IMR-90 (cell line): ENCODE measurements around the gene P2RX3. TPM values are rescaled to one million over a fixed set of nuclear protein-coding genes. Genes with fewer than 3 reads are reported as not detected.

Experiments
- ATAC-seq: fragments of 200-7000 bp; cut with Tn5 transposase; 2 replicates; pipeline ENCODE4 v1.9.1; 2020; ENCODE audit warnings: low read depth, mild to moderate bottlenecking, moderate library complexity
- BruUV-seq: library from RNA; stranded (reverse); fragments of 400-500 nt; replicated peaks from 2 replicates; lab custom pipeline; 2021; lab: Mats Ljungman, UMichigan
- CTCF ChIA-PET: fragments of 300-600 bp; formaldehyde crosslinking; extraction: SDS; loops from one replicate; lab custom pipeline; 2021; ENCODE audit warnings: antibody characterized with exemption; lab: Yijun Ruan, JAX
- POLR2A ChIA-PET: fragments of 300-600 bp; sonication (Branson Sonifier 250); formaldehyde crosslinking; loops from one replicate; lab custom pipeline; 2022; ENCODE audit warnings: antibody characterized with exemption; ENCODE audit not compliant: unreplicated experiment; lab: Charles Lee
- DNase-seq: peaks from one replicate; pipeline ENCODE4 v3.0.0; 2013
- H2AFZ ChIP-seq: replicated peaks from 2 replicates; pipeline ENCODE3; 2013; ENCODE audit warnings: low read length, mild to moderate bottlenecking; ENCODE audit not compliant: poor library complexity
- H2AK5ac ChIP-seq: 2 replicates; pipeline ENCODE4 v1.6.1; 2013; ENCODE audit warnings: low read depth, low read length, inconsistent platforms
- H2AK9ac ChIP-seq: replicated peaks from 2 replicates; pipeline ENCODE3; 2013; ENCODE audit warnings: mild to moderate bottlenecking, low read depth, low read length, moderate library complexity; ENCODE audit not compliant: poor library complexity
- H2BK120ac ChIP-seq: 2 replicates; pipeline ENCODE4 v1.6.1; 2013; ENCODE audit warnings: low read depth, low read length, inconsistent platforms
- H2BK15ac ChIP-seq: 3 replicates; pipeline ENCODE4 v1.6.1; 2013; ENCODE audit warnings: low read depth, low read length, inconsistent platforms
- H2BK20ac ChIP-seq: 2 replicates; pipeline ENCODE4 v1.6.1; 2013; ENCODE audit warnings: low read depth, mild to moderate bottlenecking, inconsistent platforms, low read length, moderate library complexity
- H2BK5ac ChIP-seq: 2 replicates; pipeline ENCODE4 v1.6.1; 2013; ENCODE audit warnings: mild to moderate bottlenecking, low read depth, low read length, inconsistent platforms; ENCODE audit not compliant: poor library complexity, severe bottlenecking
- H3K14ac ChIP-seq: replicated peaks from 2 replicates; pipeline ENCODE4 v1.6.1; 2013; ENCODE audit warnings: low read depth, low read length, inconsistent platforms
- H3K18ac ChIP-seq: 2 replicates; pipeline ENCODE4 v1.6.1; 2013; ENCODE audit warnings: low read depth, low read length, control low read depth
- H3K23ac ChIP-seq: 2 replicates; pipeline ENCODE4 v1.6.1; 2013; ENCODE audit warnings: low read depth, low read length, inconsistent platforms
- H3K27ac ChIP-seq: 2 replicates; pipeline ENCODE4 v1.5.1; 2013; ENCODE audit warnings: mild to moderate bottlenecking, control low read depth, low read length; ENCODE audit not compliant: insufficient read depth
- H3K27me3 ChIP-seq: 2 replicates; pipeline ENCODE4 v1.6.1; 2013; ENCODE audit warnings: low read length; ENCODE audit not compliant: control insufficient read depth, insufficient read depth
- H3K36me3 ChIP-seq: 2 replicates; pipeline ENCODE4 v1.6.1; 2013; ENCODE audit warnings: low read length, mixed read lengths; ENCODE audit not compliant: control insufficient read depth, insufficient read depth
- H3K4ac ChIP-seq: 2 replicates; pipeline ENCODE4 v1.6.1; 2013; ENCODE audit warnings: low read depth, low read length, inconsistent platforms
- H3K4me1 ChIP-seq: 2 replicates; pipeline ENCODE4 v1.6.1; 2013; ENCODE audit warnings: low read length, mixed read lengths; ENCODE audit not compliant: control insufficient read depth, insufficient read depth
- H3K4me2 ChIP-seq: 2 replicates; pipeline ENCODE4 v1.6.1; 2013; ENCODE audit warnings: low read depth, mild to moderate bottlenecking, control low read depth, low read length, moderate library complexity
- H3K4me3 ChIP-seq: 2 replicates; pipeline ENCODE4 v1.5.1; 2013; ENCODE audit warnings: low read depth, mild to moderate bottlenecking, control low read depth, low read length, moderate library complexity; ENCODE audit not compliant: insufficient read depth
- H3K56ac ChIP-seq: 2 replicates; pipeline ENCODE4 v1.6.1; 2013; ENCODE audit warnings: low read length, inconsistent platforms; ENCODE audit not compliant: insufficient read depth; ENCODE audit errors: extremely low read depth
- H3K79me1 ChIP-seq, 2 experiments: 2 replicates each; pipeline ENCODE4 v1.6.1; 2013; ENCODE audit warnings: low read length in 2 of 2, inconsistent platforms in 1 of 2, low read depth in 1 of 2
- H3K9ac ChIP-seq: 2 replicates; pipeline ENCODE4 v1.6.1; 2013; ENCODE audit warnings: low read depth, low read length, control low read depth
- H3K9me1 ChIP-seq: 2 replicates; pipeline ENCODE4 v1.6.1; 2013; ENCODE audit warnings: low read length, inconsistent platforms; ENCODE audit not compliant: insufficient read depth
- H3K9me3 ChIP-seq: 2 replicates; pipeline ENCODE4 v1.6.1; 2013; ENCODE audit warnings: low read length; ENCODE audit not compliant: control insufficient read depth, insufficient read depth
- H4K20me1 ChIP-seq: 2 replicates; pipeline ENCODE4 v1.6.1; 2013; ENCODE audit warnings: low read length, inconsistent platforms; ENCODE audit not compliant: insufficient read depth
- H4K5ac ChIP-seq: 2 replicates; pipeline ENCODE4 v1.6.1; 2013; ENCODE audit warnings: mild to moderate bottlenecking, low read depth, low read length, control low read depth
- H4K8ac ChIP-seq, 2 experiments: 2 replicates each; pipeline ENCODE4 v1.6.1; 2013; ENCODE audit warnings: low read depth in 2 of 2, low read length in 2 of 2, control low read depth in 1 of 2, inconsistent platforms in 1 of 2
- H4K91ac ChIP-seq: 2 replicates; pipeline ENCODE4 v1.6.1; 2013; ENCODE audit warnings: low read depth, low read length, inconsistent platforms; ENCODE audit not compliant: insufficient read depth
- BHLHE40 ChIP-seq: fragments of 150-350 bp; IDR thresholded peaks from 2 replicates; pipeline ENCODE4 v1.6.1; 2016; ENCODE audit warnings: mild to moderate bottlenecking, low read depth, low read length
- CEBPB ChIP-seq: IDR thresholded peaks from 2 replicates; pipeline ENCODE4 v1.6.1; 2012; ENCODE audit warnings: low read depth, low read length, improper control_type of control experiment
- CHD1 ChIP-seq: IDR thresholded peaks from 2 replicates; pipeline ENCODE4 v1.6.1; 2012; ENCODE audit warnings: low read depth, low read length, improper control_type of control experiment
- CTCF ChIP-seq: conservative IDR thresholded peaks from 2 replicates; pipeline ENCODE4 v1.5.1; 2012; ENCODE audit warnings: mild to moderate bottlenecking, low read depth, low read length, improper control_type of control experiment
- MAZ ChIP-seq: IDR thresholded peaks from 2 replicates; pipeline ENCODE4 v1.6.1; 2012; ENCODE audit warnings: low read depth, mild to moderate bottlenecking, low read length, improper control_type of control experiment, moderate library complexity, borderline replicate concordance
- MXI1 ChIP-seq: IDR thresholded peaks from 2 replicates; pipeline ENCODE4 v1.6.1; 2012; ENCODE audit warnings: low read depth, mild to moderate bottlenecking, low read length, moderate library complexity, borderline replicate concordance
- RAD21 ChIP-seq: IDR thresholded peaks from 2 replicates; pipeline ENCODE4 v1.6.1; 2012; ENCODE audit warnings: low read length, improper control_type of control experiment
- RCOR1 ChIP-seq: IDR thresholded peaks from 2 replicates; pipeline ENCODE4 v1.6.1; 2012; ENCODE audit warnings: mild to moderate bottlenecking, low read length, improper control_type of control experiment; ENCODE audit not compliant: insufficient replicate concordance
- RFX5 ChIP-seq: IDR thresholded peaks from 2 replicates; pipeline ENCODE4 v1.8.0; 2012; ENCODE audit warnings: low read depth, mild to moderate bottlenecking, low read length, moderate library complexity
- WGBS, 2 experiments: methylation state at CpG; one replicate each; pipeline versions ENCODE4 v1.1.5 to v1.1.7; 2013; ENCODE audit warnings: missing lambda C conversion rate in 2 of 2; ENCODE audit not compliant: insufficient read length in 1 of 2; ENCODE audit errors: extremely low coverage in 2 of 2; 5-methylcytosine and 5-hydroxymethylcytosine counted together
- dilution Hi-C: fragments of 300-500 bp; cut with HindIII; formaldehyde crosslinking; loops from one replicate; pipeline ENCODE4 v1.14.3; 2018; ENCODE audit warnings: low sequenced_read_pairs; ENCODE audit not compliant: unreplicated experiment
- in situ Hi-C: fragments of 300-500 bp; cut with MboI; formaldehyde crosslinking; loops from 3 replicates; pipeline ENCODE4 v1.14.3; 2019; ENCODE audit warnings: low sequenced_read_pairs, inconsistent platforms, mixed read lengths
- intact Hi-C: fragments of 100-400 bp; cut with micrococcal nuclease; formaldehyde crosslinking; loops from 2 replicates; pipeline ENCODE4 v1.10.0; 2022
- polyA plus RNA-seq, 3 experiments: library from polyadenylated mRNA; depleted of rRNA; stranded (reverse); fragments of >200 nt; gene quantifications; 2 replicates each; pipeline ENCODE4 v1.2.3, GENCODE V29; 2012; ENCODE audit warnings: low replicate concordance in 1 of 3
- total RNA-seq: library from RNA; depleted of rRNA; stranded (reverse); fragments of >200 nt; gene quantifications from 2 replicates; pipeline ENCODE4 v1.2.3, GENCODE V29; 2012

Gene P2RX3
- total and polyA plus RNA-seq, 2 of the 4 experiments (the other 2 are of a cell fraction) = not detected

- H2AK5ac ChIP-seq = no peak overlapping the region
- H3K14ac ChIP-seq = no peak overlapping the region
- intact Hi-C loops (no loop called here), in situ Hi-C loops (no loop called here), dilution Hi-C loops (no loop called here)
- no peak overlapping the region for H4K91ac ChIP-seq
- 98% methylated on average over 5 of the region's 9 CpGs; no CpG with 5 or more reads in 1 of the 2 experiments for WGBS, 2 experiments
- H3K27me3 ChIP-seq = peaks cover 7% of the 10 kb centered on the region; the same call in 1 of the 2 replicates
- CTCF ChIA-PET = interaction anchor here (0.9 kb wide), 1 partner anchor 20 kb away, joined by 3 read pairs; no protein-coding TSS in a partner anchor
- no peak overlapping the region for H2BK120ac ChIP-seq
- no peak overlapping the region for H3K27ac ChIP-seq
- TF ChIP-seq CTCF (no peak), MXI1 (no peak), RCOR1 (no peak), CEBPB (no peak), CHD1 (no peak), MAZ (no peak), RAD21 (no peak), RFX5 (no peak), BHLHE40 (no peak)
- no peak overlapping the region for H2BK5ac ChIP-seq
- H3K4me1 ChIP-seq = peaks cover 3% of the 10 kb centered on the region; the same call in 1 of the 2 replicates
- no peak overlapping the region for H2AFZ ChIP-seq
- H3K4me2 ChIP-seq = no peak overlapping the region
- DNase-seq = no peak
- no peak for ATAC-seq
- no peak overlapping the region for H4K5ac ChIP-seq
- no peak overlapping the region for H3K4ac ChIP-seq
- H3K36me3 ChIP-seq = peaks cover 18% of the 10 kb centered on the region
- no peak overlapping the region for H3K4me3 ChIP-seq
- no peak overlapping the region for H3K23ac ChIP-seq
- H3K9me3 ChIP-seq = no peaks in the 10 kb centered on the region
- no peaks in the 10 kb centered on the region for H3K9me1 ChIP-seq
- H3K9ac ChIP-seq = no peak overlapping the region
- H2BK20ac ChIP-seq = no peak overlapping the region
- H3K79me1 ChIP-seq = no peaks in the 10 kb centered on the region
- POLR2A ChIA-PET = no interaction called here
- H2AK9ac ChIP-seq = no peak overlapping the region
- H2BK15ac ChIP-seq = no peak overlapping the region
- H3K18ac ChIP-seq = no peak overlapping the region
- no TSS peak for BruUV-seq
- H4K20me1 ChIP-seq = no peaks in the 10 kb centered on the region
- no peak overlapping the region for H4K8ac ChIP-seq
- H3K56ac ChIP-seq = no peak overlapping the region
Measured at GRCh38 chr11:57407010-57407920, 69.1 kb downstream of the P2RX3 start.
